A673 (cell line): ENCODE measurements around the gene MXRA7. TPM values are rescaled to one million over a fixed set of nuclear protein-coding genes. Genes with fewer than 3 reads are reported as not detected.

Source experiments
- BruUV-seq: library from RNA; stranded (reverse); fragments of 400-500 nt; replicated peaks from 2 replicates; lab custom pipeline; 2021; lab: Mats Ljungman, UMichigan
- CTCF ChIA-PET: fragments of 300-600 bp; sonication (Branson Sonifier 250); formaldehyde crosslinking; loops from one replicate; lab custom pipeline; 2022; ENCODE audit warnings: antibody characterized with exemption; lab: Charles Lee
- POLR2A ChIA-PET: fragments of 300-600 bp; sonication (Branson Sonifier 250); formaldehyde crosslinking; loops from one replicate; lab custom pipeline; 2022; ENCODE audit warnings: antibody characterized with exemption; ENCODE audit not compliant: low non-redundant PET; lab: Charles Lee
- DNase-seq: peaks from one replicate; pipeline ENCODE4 v3.0.0-alpha.2; 2015; ENCODE audit warnings: low spot score
- H3K27ac ChIP-seq: fragments of 200-600 bp; sonication (generic); 2 replicates; pipeline ENCODE4 v1.5.1; 2016; ENCODE audit warnings: mixed run types, low read depth, mild to moderate bottlenecking, mixed read lengths, antibody characterized with exemption, low read length; ENCODE audit not compliant: poor library complexity, severe bottlenecking
- H3K27me3 ChIP-seq: fragments of 200-600 bp; sonication (generic); replicated peaks from 2 replicates; pipeline ENCODE4 v1.6.1; 2017; ENCODE audit warnings: mixed run types, low read depth, mild to moderate bottlenecking, mixed read lengths, antibody characterized with exemption, low read length; ENCODE audit not compliant: insufficient read depth, poor library complexity
- H3K36me3 ChIP-seq: fragments of 200-600 bp; sonication (generic); 2 replicates; pipeline ENCODE4 v1.6.1; 2016; ENCODE audit warnings: mixed run types, mild to moderate bottlenecking, mixed read lengths, antibody characterized with exemption, low read length; ENCODE audit not compliant: insufficient read depth, poor library complexity, severe bottlenecking
- H3K4me1 ChIP-seq: fragments of 200-600 bp; sonication (generic); 2 replicates; pipeline ENCODE4 v1.6.1; 2017; ENCODE audit warnings: mixed run types, mild to moderate bottlenecking, mixed read lengths, antibody characterized with exemption, low read length; ENCODE audit not compliant: insufficient read depth, poor library complexity, severe bottlenecking
- H3K4me3 ChIP-seq: fragments of 200-600 bp; sonication (generic); 2 replicates; pipeline ENCODE4 v1.5.1; 2016; ENCODE audit warnings: low read depth, mixed run types, mild to moderate bottlenecking, mixed read lengths, low read length; ENCODE audit not compliant: poor library complexity, severe bottlenecking
- H3K9me3 ChIP-seq: fragments of 200-600 bp; sonication (generic); 2 replicates; pipeline ENCODE4 v1.6.1; 2016; ENCODE audit warnings: mixed run types, low read depth, mild to moderate bottlenecking, mixed read lengths, antibody characterized with exemption, low read length; ENCODE audit not compliant: poor library complexity, severe bottlenecking
- CTCF ChIP-seq: fragments of 300-800, 200-600 bp; sonication (generic); conservative IDR thresholded peaks from 2 replicates; pipeline ENCODE4 v1.5.1; 2017; ENCODE audit warnings: low read depth, mild to moderate bottlenecking, antibody characterized with exemption, low read length, moderate library complexity, mixed read lengths
- EZH2 ChIP-seq: fragments of 200-600 bp; sonication (generic); IDR thresholded peaks from 2 replicates; pipeline ENCODE4 v1.6.1; 2017; ENCODE audit warnings: borderline replicate concordance, low read depth, mild to moderate bottlenecking, mixed read lengths, antibody characterized with exemption, low read length; ENCODE audit not compliant: poor library complexity, severe bottlenecking
- intact Hi-C: fragments of 100-400 bp; cut with micrococcal nuclease; formaldehyde crosslinking; loops from one replicate; pipeline ENCODE4 v1.10.0; 2022; ENCODE audit not compliant: unreplicated experiment
- total RNA-seq: library from RNA; stranded (reverse); gene quantifications from 2 replicates; pipeline ENCODE4 v1.2.3, GENCODE V29; 2021

MXRA7 gene
- total RNA-seq, 1 experiment from 2014 or later = 61.5 TPM

- ChIA-PET POLR2A (no interaction called here), CTCF (no interaction called here)
- H3K27ac ChIP-seq = no peak overlapping the region
- H3K9me3 ChIP-seq = no peaks in the 10 kb centered on the region
- no peak overlapping the region for H3K4me3 ChIP-seq
- no peak for DNase-seq
- H3K4me1 ChIP-seq = peaks cover 16% of the 10 kb centered on the region
- BruUV-seq = no TSS peak
- H3K27me3 ChIP-seq = no peaks in the 10 kb centered on the region
- intact Hi-C loops = no loop called here
- TF ChIP-seq EZH2 = no peak
- TF ChIP-seq CTCF = no peak
- H3K36me3 ChIP-seq = no peaks in the 10 kb centered on the region
Measured at GRCh38 chr17:76667786-76668453, 42.8 kb downstream of the MXRA7 start.

GRCh38 chr17:76667491-76667755 is 43.3 kb downstream of the MXRA7 start:
- ChIA-PET CTCF (no interaction called here), POLR2A (no interaction called here)
- no TSS peak for BruUV-seq

GRCh38 chr17:76660656-76661042 is 50.1 kb downstream of the MXRA7 start:
- CTCF ChIA-PET = no interaction called here
- POLR2A ChIA-PET = no interaction called here
- intact Hi-C loops = no loop called here

More at GRCh38 chr17:76667491-76667755, 43.3 kb downstream of the MXRA7 start:
- TF ChIP-seq EZH2 (no peak), CTCF (no peak)
- no peaks in the 10 kb centered on the region for H3K36me3 ChIP-seq
- intact Hi-C loops = no loop called here
- H3K27ac ChIP-seq = no peak overlapping the region
- no peaks in the 10 kb centered on the region for H3K27me3 ChIP-seq
- H3K9me3 ChIP-seq = no peaks in the 10 kb centered on the region
- no peak for DNase-seq
- H3K4me3 ChIP-seq = no peak overlapping the region
- H3K4me1 ChIP-seq = peaks cover 13% of the 10 kb centered on the region

More at GRCh38 chr17:76660656-76661042, 50.1 kb downstream of the MXRA7 start:
- peaks cover 8% of the 10 kb centered on the region for H3K4me1 ChIP-seq
- no peak for DNase-seq
- H3K9me3 ChIP-seq = no peaks in the 10 kb centered on the region
- H3K27me3 ChIP-seq = no peaks in the 10 kb centered on the region
- BruUV-seq = no TSS peak
- TF ChIP-seq EZH2 = no peak
- TF ChIP-seq CTCF = no peak
- H3K4me3 ChIP-seq = no peak overlapping the region
- no peaks in the 10 kb centered on the region for H3K36me3 ChIP-seq
- no peak overlapping the region for H3K27ac ChIP-seq
